ENCODE results near the gene LARP1.

- TF ChIP-seq CTCF (conservative IDR thresholded peaks at IDR 0.05): no peak
- no peak for TF ChIP-seq ZFX (IDR thresholded peaks at IDR 0.05)
These were observed 68.9 kb downstream of the LARP1 start for GRCh38 chr5:154824070-154824469.
